ENCODE results near the gene HMOX1.

Gene HMOX1

DNA sequence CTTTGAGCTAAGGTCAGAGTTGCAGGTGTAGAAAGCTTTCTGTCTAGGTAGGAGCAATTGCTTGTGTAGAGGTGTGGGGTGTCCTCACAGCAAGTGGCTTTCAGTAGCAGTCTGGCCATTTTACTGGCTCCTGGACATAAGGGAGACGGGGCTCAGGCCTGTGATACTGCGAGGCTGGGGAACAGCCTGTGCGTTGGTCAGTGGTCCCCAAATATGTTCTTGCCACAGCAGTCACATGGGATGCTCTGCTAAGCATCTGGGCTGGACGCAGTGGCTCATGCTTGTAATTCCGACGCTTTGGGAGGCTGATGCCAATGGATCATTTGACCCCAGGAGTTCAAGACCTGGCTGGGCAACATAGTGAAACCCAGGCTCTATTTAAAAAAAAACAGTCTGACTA is 21.0 kb downstream of the HMOX1 start:
- H3K27ac ChIP-seq = no peak overlapping the region
- TF ChIP-seq, protein P1, sequence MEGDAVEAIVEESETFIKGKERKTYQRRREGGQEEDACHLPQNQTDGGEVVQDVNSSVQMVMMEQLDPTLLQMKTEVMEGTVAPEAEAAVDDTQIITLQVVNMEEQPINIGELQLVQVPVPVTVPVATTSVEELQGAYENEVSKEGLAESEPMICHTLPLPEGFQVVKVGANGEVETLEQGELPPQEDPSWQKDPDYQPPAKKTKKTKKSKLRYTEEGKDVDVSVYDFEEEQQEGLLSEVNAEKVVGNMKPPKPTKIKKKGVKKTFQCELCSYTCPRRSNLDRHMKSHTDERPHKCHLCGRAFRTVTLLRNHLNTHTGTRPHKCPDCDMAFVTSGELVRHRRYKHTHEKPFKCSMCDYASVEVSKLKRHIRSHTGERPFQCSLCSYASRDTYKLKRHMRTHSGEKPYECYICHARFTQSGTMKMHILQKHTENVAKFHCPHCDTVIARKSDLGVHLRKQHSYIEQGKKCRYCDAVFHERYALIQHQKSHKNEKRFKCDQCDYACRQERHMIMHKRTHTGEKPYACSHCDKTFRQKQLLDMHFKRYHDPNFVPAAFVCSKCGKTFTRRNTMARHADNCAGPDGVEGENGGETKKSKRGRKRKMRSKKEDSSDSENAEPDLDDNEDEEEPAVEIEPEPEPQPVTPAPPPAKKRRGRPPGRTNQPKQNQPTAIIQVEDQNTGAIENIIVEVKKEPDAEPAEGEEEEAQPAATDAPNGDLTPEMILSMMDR (conservative IDR thresholded peaks at IDR 0.05) = no peak

DNA sequence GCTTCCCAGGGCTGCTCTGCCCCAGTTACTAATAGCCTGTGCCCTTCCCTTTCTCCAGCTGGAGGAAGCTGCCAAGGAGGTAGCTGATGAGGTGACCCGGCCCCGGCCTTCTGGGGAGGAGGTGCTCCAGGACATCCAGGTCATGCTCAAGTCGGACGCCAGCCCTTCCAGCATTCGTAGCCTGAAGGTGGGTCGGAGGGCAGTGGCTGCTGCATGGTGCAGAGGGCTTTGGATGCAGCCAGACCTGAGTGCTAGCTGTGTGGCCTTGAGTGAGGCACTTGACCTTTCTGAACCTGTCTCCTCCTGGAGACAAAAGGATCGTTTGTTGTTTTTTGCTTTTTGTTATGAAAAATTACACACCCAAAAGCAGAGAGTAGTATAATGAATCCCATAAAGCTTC is 22.5 kb downstream of the HMOX1 start:
- TF ChIP-seq, protein P1 (conservative IDR thresholded peaks at IDR 0.05) = no peak
- no peak overlapping the region for H3K27ac ChIP-seq

DNA sequence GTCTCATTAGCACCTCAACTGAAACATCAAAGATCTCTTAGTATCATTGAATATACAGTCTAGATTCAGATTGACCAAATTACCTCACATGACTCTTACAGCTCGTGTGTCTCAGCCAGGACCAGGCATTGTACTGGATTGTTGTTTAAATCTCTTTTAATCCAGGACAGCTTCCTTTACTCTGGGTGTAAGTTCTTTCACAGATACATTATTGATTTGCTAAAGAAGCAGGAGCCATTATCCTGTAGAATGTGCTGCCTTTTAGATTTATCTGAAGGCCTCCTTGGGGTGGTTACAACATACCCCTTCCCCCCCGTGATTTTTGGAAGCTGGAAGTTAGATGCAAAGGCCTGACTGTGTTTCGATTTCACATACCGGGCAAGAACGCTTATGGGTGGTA is 23.3 kb downstream of the HMOX1 start:
- no peak overlapping the region for H3K27ac ChIP-seq

DNA sequence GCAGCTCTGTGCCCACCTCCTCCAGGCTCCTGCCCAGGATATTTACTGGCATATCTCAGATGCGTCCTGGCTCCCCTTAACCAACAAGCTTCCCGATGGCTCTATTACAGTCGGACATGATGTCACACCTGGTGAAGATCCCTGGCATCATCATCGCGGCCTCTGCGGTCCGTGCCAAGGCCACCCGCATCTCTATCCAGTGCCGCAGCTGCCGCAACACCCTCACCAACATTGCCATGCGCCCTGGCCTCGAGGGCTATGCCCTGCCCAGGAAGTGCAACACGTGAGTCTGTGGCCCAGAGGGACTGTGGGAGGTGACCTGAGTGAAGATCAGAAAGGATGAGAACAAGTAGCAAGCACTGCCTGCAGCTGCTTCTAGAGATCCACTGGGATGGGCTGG is 25.5 kb downstream of the HMOX1 start:
- no peak overlapping the region for H3K27ac ChIP-seq
- TF ChIP-seq, protein P1 (conservative IDR thresholded peaks at IDR 0.05) = no peak

More for the DNA sequence above, 23.3 kb downstream of the HMOX1 start:
- TF ChIP-seq, protein P1 (conservative IDR thresholded peaks at IDR 0.05) = no peak

DNA sequence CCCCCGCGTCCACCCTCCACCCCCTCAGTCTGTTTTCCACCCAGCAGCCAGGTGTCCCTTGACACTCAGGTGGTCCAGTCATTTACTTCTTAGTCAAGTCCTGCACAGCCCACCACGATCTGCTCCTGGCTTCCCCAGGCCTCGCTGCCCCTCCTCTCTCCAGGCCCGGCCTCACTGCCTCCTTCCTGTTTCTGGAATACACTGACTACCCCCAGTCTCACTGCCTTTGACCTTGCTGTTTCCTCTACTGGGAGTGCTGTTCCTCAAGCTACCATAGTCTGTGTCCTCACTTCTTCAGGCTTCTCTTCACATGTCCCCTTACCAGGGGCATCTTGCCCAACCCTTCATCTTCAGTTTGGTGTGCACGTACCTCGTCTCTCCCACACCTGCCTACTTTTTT is 26.5 kb downstream of the HMOX1 start:
- H3K27ac ChIP-seq = no peak overlapping the region
- TF ChIP-seq, protein P1 (conservative IDR thresholded peaks at IDR 0.05) = no peak

DNA sequence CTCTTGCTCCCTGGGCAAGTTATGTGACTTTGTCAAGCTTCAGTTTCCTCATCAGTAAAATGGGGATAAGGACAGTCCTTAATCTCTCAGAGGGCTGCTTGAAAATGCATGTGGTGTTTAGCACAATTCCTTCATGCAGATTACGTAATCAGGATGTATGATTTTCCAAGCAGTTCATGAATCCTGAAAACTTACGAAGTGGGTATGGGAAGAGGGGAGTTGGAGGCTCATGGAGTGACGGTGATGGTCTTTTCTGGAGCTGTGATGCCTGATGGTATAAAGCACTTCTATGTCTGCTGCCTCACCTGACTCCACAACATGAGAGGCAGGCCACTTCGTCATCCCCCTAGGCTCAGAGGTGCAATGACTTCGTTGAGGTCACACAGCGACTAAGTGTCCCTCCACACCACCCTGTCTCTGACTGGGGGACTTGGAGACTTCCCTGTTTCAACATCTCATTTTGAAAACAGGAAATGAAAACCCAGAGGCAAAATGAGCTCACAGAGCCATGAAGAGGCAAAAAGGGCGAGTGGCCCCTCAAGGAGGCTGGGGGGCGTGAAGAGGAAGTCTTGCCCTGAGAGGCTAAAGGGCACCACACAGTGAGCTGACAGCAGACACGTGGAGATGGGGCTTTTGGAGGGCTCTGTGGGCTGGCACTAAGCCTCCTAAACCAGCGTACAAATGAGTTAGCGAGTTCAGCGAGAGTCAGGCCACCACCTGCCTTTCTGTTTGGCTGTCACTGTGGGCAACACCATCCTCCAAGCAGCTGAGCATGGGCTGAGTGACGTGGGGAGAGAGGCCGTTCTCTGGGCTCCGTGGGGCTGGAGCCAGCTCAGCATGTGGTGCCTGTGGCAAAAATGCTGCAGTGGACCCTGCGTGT is 29.1 kb downstream of the HMOX1 start:
- TF ChIP-seq, protein P1 (conservative IDR thresholded peaks at IDR 0.05) = no peak
- no peak overlapping the region for H3K27ac ChIP-seq

DNA sequence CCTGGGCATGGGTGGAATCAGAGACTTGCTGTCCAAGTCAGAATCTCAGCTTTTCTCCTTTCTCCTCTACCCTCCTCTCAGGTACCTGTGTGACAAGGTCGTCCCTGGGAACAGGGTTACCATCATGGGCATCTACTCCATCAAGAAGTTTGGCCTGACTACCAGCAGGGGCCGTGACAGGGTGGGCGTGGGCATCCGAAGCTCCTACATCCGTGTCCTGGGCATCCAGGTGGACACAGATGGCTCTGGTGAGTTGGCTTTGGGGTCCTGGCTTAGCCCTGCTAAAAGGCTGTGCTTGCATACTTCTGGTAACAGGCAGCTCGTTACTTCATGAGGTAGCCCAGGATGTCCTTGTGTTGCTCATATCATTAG is 29.8 kb downstream of the HMOX1 start:
- no peak overlapping the region for H3K27ac ChIP-seq
- TF ChIP-seq, protein P1 (conservative IDR thresholded peaks at IDR 0.05) = no peak
